Measurements from ENCODE around the gene LCN9. TPM values are rescaled to one million over a fixed set of nuclear protein-coding genes. Genes with fewer than 3 reads are reported as not detected.

The LCN9 gene
- total RNA-seq, 1 experiment from 2014 or later, result 0.52 TPM

- H2AFZ ChIP-seq (ENCODE audit: low read length), result no peak overlapping the region
- peak overlapping the region in 1 of 3 experiments; percentile 9; a peak in 2 of 7 replicates for H3K27ac Mint-ChIP-seq
- H2BK120ac ChIP-seq (ENCODE audit: low read depth, low read length, poor library complexity, severe bottlenecking), result no peak overlapping the region
- peaks cover 2 to 3% of the 10 kb centered on the region in 2 experiments; a peak in 3 of 5 replicates for H3K9me3 Mint-ChIP-seq
- H2BK5ac ChIP-seq (ENCODE audit: insufficient read length, low read length), result no peak overlapping the region
- H3K23ac ChIP-seq (ENCODE audit: insufficient read length, low read depth, low read length), result no peak overlapping the region
- no peaks in the 10 kb centered on the region for H3K79me2 ChIP-seq (ENCODE audit: insufficient read depth, low read length)
- H4K5ac ChIP-seq (ENCODE audit: insufficient read length, low read depth, low read length), result no peak overlapping the region
- H3K27me3 Mint-ChIP-seq (ENCODE audit: low read depth), result no peaks in the 10 kb centered on the region
- H3K4ac ChIP-seq (ENCODE audit: low read depth, low read length), result no peak overlapping the region
- no peak overlapping the region for H3K9ac ChIP-seq (ENCODE audit: extremely low read depth, insufficient read length, low read length)
- H3K14ac ChIP-seq (ENCODE audit: insufficient read depth, low read length), result no peak overlapping the region
- H3K4me1 Mint-ChIP-seq, result peaks cover 9 to 19% of the 10 kb centered on the region in 2 experiments
- no peak overlapping the region for H2BK12ac ChIP-seq (ENCODE audit: insufficient read length, low read depth, low read length)
- no peak overlapping the region for H3K56ac ChIP-seq (ENCODE audit: insufficient read length, low read depth, low read length)
- H3K4me3 Mint-ChIP-seq, result no peak overlapping the region
- H3K9me3 ChIP-seq (ENCODE audit: control insufficient read depth, low read depth, low read length), result no peaks in the 10 kb centered on the region
- H3K4me1 ChIP-seq (ENCODE audit: insufficient read depth, low read length), result no peaks in the 10 kb centered on the region
- TF ChIP-seq CTCF (conservative IDR thresholded peaks at IDR 0.05), result no peak
- H3K27ac ChIP-seq (ENCODE audit: insufficient read length, low read depth, low read length), result no peak overlapping the region
- H3K27me3 ChIP-seq (ENCODE audit: insufficient read depth, low read length), result no peaks in the 10 kb centered on the region
- H3K23me2 ChIP-seq (ENCODE audit: insufficient read length, low read depth, low read length, poor library complexity, severe bottlenecking), result no peaks in the 10 kb centered on the region
- no peak overlapping the region for H2AK5ac ChIP-seq (ENCODE audit: insufficient read length, low read length)
- no peak overlapping the region for H4K8ac ChIP-seq (replicated peaks; ENCODE audit: insufficient read length, low read depth, low read length)
- no peak overlapping the region for H4K91ac ChIP-seq (ENCODE audit: insufficient read length, low read depth, low read length)
- H3K79me1 ChIP-seq (ENCODE audit: insufficient read depth, low read depth, low read length, poor library complexity, severe bottlenecking), result no peaks in the 10 kb centered on the region
- no peaks in the 10 kb centered on the region; a peak in 1 of 7 replicates for H3K36me3 Mint-ChIP-seq (ENCODE audit: insufficient read depth in 1 of 3, low read depth in 3 of 3)
- no peak overlapping the region for H2BK15ac ChIP-seq (ENCODE audit: low read depth, low read length)
- H3K18ac ChIP-seq (ENCODE audit: insufficient read length, low read depth, low read length), result no peak overlapping the region
- DNase-seq, result no peak
- no peak overlapping the region for H2BK20ac ChIP-seq (ENCODE audit: low read depth, low read length, poor library complexity, severe bottlenecking)
- no CpG with 5 or more reads among the region's 16 CpGs for WGBS (ENCODE audit: extremely low coverage, insufficient read length, low lambda C conversion rate)
- no peaks in the 10 kb centered on the region for H4K20me1 ChIP-seq (ENCODE audit: control insufficient read depth, insufficient read depth, insufficient read length)
- H3T11ph ChIP-seq (ENCODE audit: low read length), result no peak overlapping the region
- no peak overlapping the region for H3K4me2 ChIP-seq (ENCODE audit: insufficient read depth, insufficient read length, low read length)
Observed at GRCh38 chr9:135680056-135680455, 16.9 kb downstream of the LCN9 start.
